Panc1 (cell line): ENCODE data around the gene LIPA. TPM values are rescaled to one million over a fixed set of nuclear protein-coding genes. Genes with fewer than 3 reads are reported as not detected.
"Not testable (repeated sequence)": the region's sequence is repeated elsewhere in the genome, so short reads cannot be mapped to it uniquely, and the experiment has no call there.

Source experiments
- ATAC-seq: fragments of 200-7000 bp; cut with Tn5 transposase; 2 replicates; pipeline ENCODE4 v1.9.1; 2020; ENCODE audit warnings: mild to moderate bottlenecking, moderate library complexity
- BruUV-seq: library from RNA; stranded (reverse); fragments of 400-500 nt; replicated peaks from 2 replicates; lab custom pipeline; 2021; lab: Mats Ljungman, UMichigan
- CTCF ChIA-PET: fragments of 300-600 bp; sonication (Branson Sonifier 250); formaldehyde crosslinking; loops from one replicate; lab custom pipeline; 2022; ENCODE audit warnings: antibody characterized with exemption; lab: Charles Lee
- POLR2A ChIA-PET: fragments of 300-600 bp; sonication (Branson Sonifier 250); formaldehyde crosslinking; loops from one replicate; lab custom pipeline; 2022; ENCODE audit warnings: antibody characterized with exemption; lab: Charles Lee
- DNase-seq: peaks from one replicate; pipeline ENCODE4 v3.0.0-alpha.2; 2010; ENCODE audit warnings: low read depth, low spot score
- H3K27ac ChIP-seq: 2 replicates; pipeline ENCODE4 v1.5.1; 2011; ENCODE audit warnings: mild to moderate bottlenecking, low read length, inconsistent platforms
- H3K27me3 ChIP-seq: fragments of 200-500 bp; sonication (Bioruptor generic); 2 replicates; pipeline ENCODE4 v1.6.0; 2014; ENCODE audit warnings: low read length, inconsistent platforms; ENCODE audit not compliant: control insufficient read depth, insufficient read depth
- H3K36me3 ChIP-seq: fragments of 200-500 bp; sonication (Bioruptor generic); 2 replicates; pipeline ENCODE4 v1.5.1; 2014; ENCODE audit warnings: inconsistent platforms, mild to moderate bottlenecking, low read length, moderate library complexity; ENCODE audit not compliant: control insufficient read depth, insufficient read depth
- H3K4me1 ChIP-seq: 2 replicates; pipeline ENCODE4 v1.5.1; 2011; ENCODE audit warnings: inconsistent platforms, mild to moderate bottlenecking, low read length, moderate library complexity; ENCODE audit not compliant: control insufficient read depth, insufficient read depth
- H3K4me3 ChIP-seq, 2 experiments: 2 replicates each; pipeline ENCODE4 v1.5.1; 2011 to 2012; ENCODE audit warnings: low read depth in 2 of 2, low read length in 2 of 2, mild to moderate bottlenecking in 2 of 2, inconsistent platforms in 1 of 2, moderate library complexity in 1 of 2
- H3K9me3 ChIP-seq: fragments of 200-500 bp; sonication (Bioruptor generic); 2 replicates; pipeline ENCODE4 v1.5.1; 2014; ENCODE audit warnings: low read depth, mild to moderate bottlenecking, inconsistent platforms, low read length, moderate library complexity; ENCODE audit not compliant: control insufficient read depth, insufficient read depth
- CTCF ChIP-seq: fragments of 450-650 bp; IDR thresholded peaks from 2 replicates; pipeline ENCODE4 v1.5.1; 2017; ENCODE audit warnings: mild to moderate bottlenecking
- POLR2AphosphoS5 ChIP-seq: IDR thresholded peaks from 2 replicates; pipeline ENCODE4 v1.6.1; 2012; ENCODE audit warnings: mild to moderate bottlenecking, low read depth, low read length, moderate library complexity
- SIN3A ChIP-seq: IDR thresholded peaks from 2 replicates; pipeline ENCODE4 v1.6.1; 2012; ENCODE audit warnings: low read depth, mild to moderate bottlenecking, low read length, moderate library complexity, borderline replicate concordance; ENCODE audit not compliant: insufficient read depth
- TCF7L2 ChIP-seq: IDR thresholded peaks from 2 replicates; pipeline ENCODE4 v1.6.1; 2011; ENCODE audit warnings: mild to moderate bottlenecking, low read depth, low read length, inconsistent platforms
- in situ Hi-C: cut with HindIII; loops from 2 replicates; pipeline ENCODE4 v1.10.0; 2016; ENCODE audit warnings: low sequenced_read_pairs, low pct_unique_long_range_greater_than_20kb
- intact Hi-C: fragments of 100-400 bp; cut with micrococcal nuclease; formaldehyde crosslinking; loops from one replicate; pipeline ENCODE4 v1.10.0; 2022; ENCODE audit not compliant: unreplicated experiment
- total RNA-seq: library from RNA; stranded (reverse); gene quantifications from one replicate; pipeline ENCODE4 v1.2.1, GENCODE V29; 2021; ENCODE audit not compliant: unreplicated experiment
- TF ChIP-seq, protein P1 (sequence below), 2 experiments: IDR thresholded peaks; 2 replicates each; pipeline ENCODE4 v1.6.1; 2011 to 2012; ENCODE audit warnings: low read depth in 2 of 2, control low read depth in 1 of 2, low read length in 1 of 2, mild to moderate bottlenecking in 1 of 2, moderate library complexity in 1 of 2; ENCODE audit not compliant: insufficient read depth in 1 of 2

LIPA gene
- total RNA-seq, 1 experiment from 2014 or later, result 172 TPM

DNA sequence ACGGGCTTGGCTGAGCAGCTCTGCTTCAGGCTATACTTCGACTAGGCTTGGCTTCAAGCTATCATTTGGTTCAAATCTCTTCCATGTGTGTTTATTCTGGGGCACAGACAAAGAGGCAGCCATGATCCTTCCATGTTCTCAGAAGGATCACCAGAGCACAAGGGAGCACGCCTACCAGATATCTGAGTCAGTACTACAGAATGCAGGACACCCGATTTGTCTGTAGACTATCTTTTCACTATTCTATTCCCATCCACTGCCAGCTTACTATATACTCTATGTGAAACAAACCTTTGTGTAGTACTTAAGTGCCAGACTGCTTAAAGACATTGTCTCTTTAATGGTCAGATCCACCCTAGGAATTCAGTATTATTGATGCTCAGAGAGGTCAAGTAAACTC, 79.6 kb downstream of the LIPA start:
- in situ Hi-C loops, result no loop called here
- CTCF ChIA-PET, result no interaction called here
- no peak for ATAC-seq

GRCh38 chr10:89171263-89171872, 80.2 kb downstream of the LIPA start:
- TF ChIP-seq, protein P1, sequence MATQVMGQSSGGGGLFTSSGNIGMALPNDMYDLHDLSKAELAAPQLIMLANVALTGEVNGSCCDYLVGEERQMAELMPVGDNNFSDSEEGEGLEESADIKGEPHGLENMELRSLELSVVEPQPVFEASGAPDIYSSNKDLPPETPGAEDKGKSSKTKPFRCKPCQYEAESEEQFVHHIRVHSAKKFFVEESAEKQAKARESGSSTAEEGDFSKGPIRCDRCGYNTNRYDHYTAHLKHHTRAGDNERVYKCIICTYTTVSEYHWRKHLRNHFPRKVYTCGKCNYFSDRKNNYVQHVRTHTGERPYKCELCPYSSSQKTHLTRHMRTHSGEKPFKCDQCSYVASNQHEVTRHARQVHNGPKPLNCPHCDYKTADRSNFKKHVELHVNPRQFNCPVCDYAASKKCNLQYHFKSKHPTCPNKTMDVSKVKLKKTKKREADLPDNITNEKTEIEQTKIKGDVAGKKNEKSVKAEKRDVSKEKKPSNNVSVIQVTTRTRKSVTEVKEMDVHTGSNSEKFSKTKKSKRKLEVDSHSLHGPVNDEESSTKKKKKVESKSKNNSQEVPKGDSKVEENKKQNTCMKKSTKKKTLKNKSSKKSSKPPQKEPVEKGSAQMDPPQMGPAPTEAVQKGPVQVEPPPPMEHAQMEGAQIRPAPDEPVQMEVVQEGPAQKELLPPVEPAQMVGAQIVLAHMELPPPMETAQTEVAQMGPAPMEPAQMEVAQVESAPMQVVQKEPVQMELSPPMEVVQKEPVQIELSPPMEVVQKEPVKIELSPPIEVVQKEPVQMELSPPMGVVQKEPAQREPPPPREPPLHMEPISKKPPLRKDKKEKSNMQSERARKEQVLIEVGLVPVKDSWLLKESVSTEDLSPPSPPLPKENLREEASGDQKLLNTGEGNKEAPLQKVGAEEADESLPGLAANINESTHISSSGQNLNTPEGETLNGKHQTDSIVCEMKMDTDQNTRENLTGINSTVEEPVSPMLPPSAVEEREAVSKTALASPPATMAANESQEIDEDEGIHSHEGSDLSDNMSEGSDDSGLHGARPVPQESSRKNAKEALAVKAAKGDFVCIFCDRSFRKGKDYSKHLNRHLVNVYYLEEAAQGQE (IDR thresholded peaks at IDR 0.05; ENCODE audit: insufficient read depth in 1 of 2, low read depth in 2 of 2, low read length in 1 of 2), result no peak
- DNase-seq, result no peak
- Histone ChIP-seq H3K4me3 (no peak overlapping the region), H3K27ac (no peak overlapping the region), H3K9me3 (no peaks in the 10 kb centered on the region), H3K27me3 (peaks cover 6% of the 10 kb centered on the region), H3K36me3 (no peaks in the 10 kb centered on the region), H3K4me1 (no peaks in the 10 kb centered on the region)
- POLR2A ChIA-PET, result no interaction called here
- BruUV-seq, result no TSS peak
- intact Hi-C loops, result no loop called here
- CTCF ChIA-PET, result no interaction called here
- no peak for ATAC-seq
- in situ Hi-C loops, result no loop called here

More for the DNA sequence above, 79.6 kb downstream of the LIPA start:
- no peak for TF ChIP-seq TCF7L2
- TF ChIP-seq SIN3A, result no peak
- no peak for TF ChIP-seq CTCF
- TF ChIP-seq POLR2AphosphoS5, result no peak
- TF ChIP-seq, protein P1 (IDR thresholded peaks at IDR 0.05; ENCODE audit: insufficient read depth in 1 of 2, low read depth in 2 of 2, low read length in 1 of 2), result no peak
- no peaks in the 10 kb centered on the region for H3K4me1 ChIP-seq
- peaks cover 4% of the 10 kb centered on the region for H3K27me3 ChIP-seq
- no peak for DNase-seq
- H3K27ac ChIP-seq, result no peak overlapping the region
- intact Hi-C loops, result no loop called here
- BruUV-seq, result no TSS peak
- H3K4me3 ChIP-seq, result no peak overlapping the region
- no peaks in the 10 kb centered on the region for H3K36me3 ChIP-seq
- POLR2A ChIA-PET, result no interaction called here
- H3K9me3 ChIP-seq, result no peaks in the 10 kb centered on the region

GRCh38 chr10:89168354-89168900, 83.1 kb downstream of the LIPA start:
- H3K36me3 ChIP-seq, BruUV-seq, CTCF ChIA-PET, DNase-seq, H3K4me1 ChIP-seq, ATAC-seq, intact Hi-C loops, H3K27ac ChIP-seq, in situ Hi-C loops, H3K4me3 ChIP-seq, POLR2A ChIA-PET, H3K9me3 ChIP-seq: not testable (repeated sequence)
- H3K27me3 ChIP-seq, result peaks cover 17% of the 10 kb centered on the region
